Neural cell (in vitro differentiated cells): ENCODE results near the gene GRIK3. TPM values are rescaled to one million over a fixed set of nuclear protein-coding genes. Genes with fewer than 3 reads are reported as not detected.

Source experiments
- H2AFZ ChIP-seq: fragments of 200-600, 300-800 bp; sonication (generic), shearing (Covaris generic); 2 replicates; pipeline ENCODE4 v1.6.0; 2014; ENCODE audit warnings: low read depth, mild to moderate bottlenecking, antibody characterized with exemption, low read length, moderate library complexity
- H3F3A ChIP-seq: fragments of 200-600 bp; shearing (Covaris generic); 2 replicates; pipeline ENCODE4 v1.6.1; 2016; ENCODE audit warnings: mild to moderate bottlenecking, moderate library complexity, mixed read lengths, antibody characterized with exemption, low read length; ENCODE audit not compliant: insufficient read depth, poor library complexity, severe bottlenecking
- H3K27ac ChIP-seq: fragments of 200-600, 300-800 bp; sonication (generic), shearing (Covaris generic); 2 replicates; pipeline ENCODE4 v1.5.1; 2014; ENCODE audit warnings: mild to moderate bottlenecking, low read length, moderate library complexity
- H3K27me3 ChIP-seq: fragments of 300-800, 200-600 bp; sonication (generic), shearing (Covaris generic); 2 replicates; pipeline ENCODE4 v1.6.0; 2014; ENCODE audit warnings: mild to moderate bottlenecking, low read depth, low read length, moderate library complexity; ENCODE audit not compliant: insufficient read depth
- H3K36me3 ChIP-seq: fragments of 300-800, 200-600 bp; sonication (generic), shearing (Covaris generic); 2 replicates; pipeline ENCODE4 v1.5.1; 2014; ENCODE audit warnings: mild to moderate bottlenecking, antibody characterized with exemption, low read length, moderate library complexity; ENCODE audit not compliant: insufficient read depth
- H3K4me2 ChIP-seq: fragments of 300-800, 200-600 bp; sonication (generic), shearing (Covaris generic); 2 replicates; pipeline ENCODE4 v1.6.0; 2014; ENCODE audit warnings: mild to moderate bottlenecking, low read length
- H3K4me3 ChIP-seq: fragments of 300-800, 200-600 bp; sonication (generic), shearing (Covaris generic); 2 replicates; pipeline ENCODE4 v1.5.1; 2014; ENCODE audit warnings: mild to moderate bottlenecking, low read length, moderate library complexity
- H3K79me2 ChIP-seq: fragments of 200-600 bp; shearing (Covaris generic); replicated peaks from 2 replicates; pipeline ENCODE4 v1.6.0; 2014; ENCODE audit warnings: mild to moderate bottlenecking, low read length, moderate library complexity; ENCODE audit not compliant: insufficient read depth
- H3K9ac ChIP-seq: fragments of 300-800, 200-600 bp; sonication (generic), shearing (Covaris generic); 2 replicates; pipeline ENCODE4 v1.6.1; 2016; ENCODE audit warnings: mild to moderate bottlenecking, low read length, mixed read lengths
- H3K9me2 ChIP-seq: fragments of 200-600 bp; shearing (Covaris generic); 2 replicates; pipeline ENCODE4 v1.6.1; 2016; ENCODE audit warnings: mild to moderate bottlenecking, low read length, mixed read lengths; ENCODE audit not compliant: insufficient read depth
- H3K9me3 ChIP-seq: fragments of 200-600, 300-800 bp; sonication (generic), shearing (Covaris generic); 2 replicates; pipeline ENCODE4 v1.6.1; 2016; ENCODE audit warnings: mild to moderate bottlenecking, mixed run types, low read length, moderate library complexity, mixed read lengths
- H4K20me1 ChIP-seq: fragments of 200-600 bp; shearing (Covaris generic); 2 replicates; pipeline ENCODE4 v1.6.1; 2016; ENCODE audit warnings: mild to moderate bottlenecking, mixed run types; ENCODE audit not compliant: insufficient read depth
- EZH2 ChIP-seq: fragments of 200-600, 300-800 bp; shearing (Covaris generic), sonication (generic); IDR thresholded peaks from 2 replicates; pipeline ENCODE4 v1.6.1; 2014; ENCODE audit warnings: antibody characterized with exemption, low read length, borderline replicate concordance, mild to moderate bottlenecking; ENCODE audit not compliant: insufficient read depth, poor library complexity, severe bottlenecking
- MXI1 ChIP-seq: fragments of 450-650 bp; conservative IDR thresholded peaks from 2 replicates; pipeline ENCODE4 v1.6.1; 2014; ENCODE audit warnings: antibody characterized with exemption, mild to moderate bottlenecking; ENCODE audit not compliant: poor library complexity, severe bottlenecking
- POLR2AphosphoS5 ChIP-seq: IDR thresholded peaks from 2 replicates; pipeline ENCODE4 v1.6.1; 2012
- RAD21 ChIP-seq: fragments of 450-650 bp; conservative IDR thresholded peaks from 2 replicates; pipeline ENCODE4 v1.6.1; 2014; ENCODE audit warnings: antibody characterized with exemption, mild to moderate bottlenecking, moderate library complexity
- polyA plus RNA-seq: library from polyadenylated mRNA; depleted of rRNA; stranded (reverse); fragments of >200 nt; gene quantifications from 2 replicates; pipeline ENCODE4 v1.2.3, GENCODE V29; 2014
- TF ChIP-seq, protein P1 (sequence below): IDR thresholded peaks from 2 replicates; pipeline ENCODE4 v1.6.1; 2012; ENCODE audit warnings: borderline replicate concordance
- TF ChIP-seq, protein P2 (sequence below): fragments of 450-650 bp; IDR thresholded peaks from 2 replicates; pipeline ENCODE4 v1.5.1; 2014; ENCODE audit warnings: antibody characterized with exemption, mild to moderate bottlenecking, moderate library complexity; ENCODE audit not compliant: poor library complexity, severe bottlenecking

GRIK3 gene
- polyA plus RNA-seq, 1 donor from 2014 or later = 5.0 TPM

DNA sequence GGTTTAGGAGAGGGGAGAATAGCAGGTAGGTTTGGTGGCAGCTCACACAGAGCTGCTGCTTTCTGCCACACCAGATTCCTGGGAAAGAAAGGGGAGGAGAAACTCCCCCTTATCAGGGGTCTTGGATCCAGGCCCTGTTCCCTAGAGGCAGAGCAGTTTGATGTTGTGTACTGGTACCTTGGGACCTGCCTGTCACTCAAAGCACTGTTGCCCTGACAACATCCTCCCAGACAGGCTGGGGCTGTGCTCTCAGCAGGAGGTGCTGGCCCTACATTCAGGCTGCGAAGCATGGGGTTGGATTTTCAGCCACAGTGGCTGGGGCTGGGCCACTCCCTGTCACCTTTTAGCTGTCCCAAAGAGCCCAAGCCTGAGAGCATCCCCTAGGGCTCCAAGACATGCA is 188.0 kb downstream of the GRIK3 start:
- Histone ChIP-seq H3K9me3 (no peaks in the 10 kb centered on the region), H3K27ac (no peak overlapping the region), H3K4me2 (peak overlapping the region; percentile 48), H3K4me3 (peak overlapping the region; percentile 48), H4K20me1 (no peaks in the 10 kb centered on the region), H3K27me3 (no peaks in the 10 kb centered on the region), H3K79me2 (no peaks in the 10 kb centered on the region), H3K36me3 (no peaks in the 10 kb centered on the region), H3F3A (no peaks in the 10 kb centered on the region), H3K9me2 (no peaks in the 10 kb centered on the region), H3K9ac (peak overlapping the region; percentile 16), H2AFZ (no peak overlapping the region)
- TF ChIP-seq RAD21 (no peak), POLR2AphosphoS5 (peak; percentile 63), EZH2 (no peak), MXI1 (no peak)
- TF ChIP-seq, protein P1, sequence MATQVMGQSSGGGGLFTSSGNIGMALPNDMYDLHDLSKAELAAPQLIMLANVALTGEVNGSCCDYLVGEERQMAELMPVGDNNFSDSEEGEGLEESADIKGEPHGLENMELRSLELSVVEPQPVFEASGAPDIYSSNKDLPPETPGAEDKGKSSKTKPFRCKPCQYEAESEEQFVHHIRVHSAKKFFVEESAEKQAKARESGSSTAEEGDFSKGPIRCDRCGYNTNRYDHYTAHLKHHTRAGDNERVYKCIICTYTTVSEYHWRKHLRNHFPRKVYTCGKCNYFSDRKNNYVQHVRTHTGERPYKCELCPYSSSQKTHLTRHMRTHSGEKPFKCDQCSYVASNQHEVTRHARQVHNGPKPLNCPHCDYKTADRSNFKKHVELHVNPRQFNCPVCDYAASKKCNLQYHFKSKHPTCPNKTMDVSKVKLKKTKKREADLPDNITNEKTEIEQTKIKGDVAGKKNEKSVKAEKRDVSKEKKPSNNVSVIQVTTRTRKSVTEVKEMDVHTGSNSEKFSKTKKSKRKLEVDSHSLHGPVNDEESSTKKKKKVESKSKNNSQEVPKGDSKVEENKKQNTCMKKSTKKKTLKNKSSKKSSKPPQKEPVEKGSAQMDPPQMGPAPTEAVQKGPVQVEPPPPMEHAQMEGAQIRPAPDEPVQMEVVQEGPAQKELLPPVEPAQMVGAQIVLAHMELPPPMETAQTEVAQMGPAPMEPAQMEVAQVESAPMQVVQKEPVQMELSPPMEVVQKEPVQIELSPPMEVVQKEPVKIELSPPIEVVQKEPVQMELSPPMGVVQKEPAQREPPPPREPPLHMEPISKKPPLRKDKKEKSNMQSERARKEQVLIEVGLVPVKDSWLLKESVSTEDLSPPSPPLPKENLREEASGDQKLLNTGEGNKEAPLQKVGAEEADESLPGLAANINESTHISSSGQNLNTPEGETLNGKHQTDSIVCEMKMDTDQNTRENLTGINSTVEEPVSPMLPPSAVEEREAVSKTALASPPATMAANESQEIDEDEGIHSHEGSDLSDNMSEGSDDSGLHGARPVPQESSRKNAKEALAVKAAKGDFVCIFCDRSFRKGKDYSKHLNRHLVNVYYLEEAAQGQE = no peak
- TF ChIP-seq, protein P2, sequence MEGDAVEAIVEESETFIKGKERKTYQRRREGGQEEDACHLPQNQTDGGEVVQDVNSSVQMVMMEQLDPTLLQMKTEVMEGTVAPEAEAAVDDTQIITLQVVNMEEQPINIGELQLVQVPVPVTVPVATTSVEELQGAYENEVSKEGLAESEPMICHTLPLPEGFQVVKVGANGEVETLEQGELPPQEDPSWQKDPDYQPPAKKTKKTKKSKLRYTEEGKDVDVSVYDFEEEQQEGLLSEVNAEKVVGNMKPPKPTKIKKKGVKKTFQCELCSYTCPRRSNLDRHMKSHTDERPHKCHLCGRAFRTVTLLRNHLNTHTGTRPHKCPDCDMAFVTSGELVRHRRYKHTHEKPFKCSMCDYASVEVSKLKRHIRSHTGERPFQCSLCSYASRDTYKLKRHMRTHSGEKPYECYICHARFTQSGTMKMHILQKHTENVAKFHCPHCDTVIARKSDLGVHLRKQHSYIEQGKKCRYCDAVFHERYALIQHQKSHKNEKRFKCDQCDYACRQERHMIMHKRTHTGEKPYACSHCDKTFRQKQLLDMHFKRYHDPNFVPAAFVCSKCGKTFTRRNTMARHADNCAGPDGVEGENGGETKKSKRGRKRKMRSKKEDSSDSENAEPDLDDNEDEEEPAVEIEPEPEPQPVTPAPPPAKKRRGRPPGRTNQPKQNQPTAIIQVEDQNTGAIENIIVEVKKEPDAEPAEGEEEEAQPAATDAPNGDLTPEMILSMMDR = peak; percentile 12

DNA sequence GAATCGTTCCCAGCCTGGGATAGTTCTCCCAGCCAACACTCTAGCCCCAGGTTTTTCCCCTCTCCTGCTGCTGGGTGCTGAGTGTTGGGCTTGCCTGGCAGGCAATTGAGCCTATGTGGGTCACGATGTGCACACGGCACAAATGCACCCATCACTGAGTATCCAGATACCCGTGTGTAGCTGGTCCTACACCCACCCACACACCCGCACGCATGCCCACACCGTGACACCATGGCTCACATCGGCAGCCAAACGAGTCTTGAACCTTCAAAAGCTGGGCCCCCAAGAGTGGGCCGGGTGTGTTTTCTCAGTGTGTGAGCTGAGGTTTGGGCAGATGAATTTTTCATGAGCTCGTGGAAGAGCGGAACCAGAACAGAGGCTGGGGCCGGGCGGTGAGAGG is 188.5 kb downstream of the GRIK3 start:
- Histone ChIP-seq H3K4me2 (peak overlapping the region; percentile 48), H4K20me1 (no peaks in the 10 kb centered on the region), H3K27ac (no peak overlapping the region), H3K36me3 (no peaks in the 10 kb centered on the region), H3K4me3 (peak overlapping the region; percentile 48), H3K79me2 (no peaks in the 10 kb centered on the region), H3K27me3 (no peaks in the 10 kb centered on the region), H2AFZ (no peak overlapping the region), H3F3A (no peaks in the 10 kb centered on the region), H3K9me2 (no peaks in the 10 kb centered on the region), H3K9ac (peak overlapping the region; percentile 16), H3K9me3 (no peaks in the 10 kb centered on the region)
- TF ChIP-seq, protein P1 = no peak
